A549 (cell line): ENCODE measurements around the gene XRCC4. TPM values are rescaled to one million over a fixed set of nuclear protein-coding genes. Genes with fewer than 3 reads are reported as not detected.

Experiments used
- ATAC-seq, 2 experiments: fragments of 200-7000 bp in 1 of 2; fragments of >200 bp in 1 of 2; cut with Nextera tagmentation in 1 of 2; cut with Tn5 transposase in 1 of 2; 3 replicates each; pipeline versions ENCODE4 v1.8.0 to v1.9.1; 2018 to 2020; ENCODE audit warnings: mild to moderate bottlenecking in 1 of 2, moderate library complexity in 1 of 2
- CTCF ChIA-PET: fragments of 300-600 bp; sonication (Branson Sonifier 250); formaldehyde crosslinking; extraction: SDS; loops from one replicate; lab custom pipeline; 2021; ENCODE audit warnings: antibody characterized with exemption, inconsistent platforms; lab: Yijun Ruan, JAX
- POLR2A ChIA-PET: fragments of 350-600 bp; formaldehyde crosslinking; extraction: SDS; loops from one replicate; lab custom pipeline; 2021; ENCODE audit warnings: antibody characterized with exemption, inconsistent platforms; lab: Yijun Ruan, JAX
- DNase-seq, 2 experiments: peaks; one replicate each; pipeline versions ENCODE4 v3.0.0 to v3.0.0-alpha.2; 2011 to 2016; ENCODE audit warnings: low read depth in 1 of 2, low spot score in 1 of 2
- FAIRE-seq: peaks from 2 replicates; lab custom pipeline; 2011; peaks lifted over from hg19 to GRCh38; lab: Jason Lieb, UNC
- H3K27ac ChIP-seq, 2 experiments: fragments of >200 bp; sonication (Bioruptor Twin); formaldehyde crosslinking; 3 replicates each; pipeline ENCODE4 v1.5.1; 2016 to 2017
- H3K4me1 ChIP-seq: fragments of >200 bp; sonication (Bioruptor Twin); formaldehyde crosslinking; 3 replicates; pipeline ENCODE4 v1.6.1; 2016
- H3K4me2 ChIP-seq: fragments of >200 bp; sonication (Bioruptor Twin); formaldehyde crosslinking; 3 replicates; pipeline ENCODE4 v1.6.1; 2016
- H3K4me3 ChIP-seq: fragments of >200 bp; sonication (Bioruptor Twin); formaldehyde crosslinking; 3 replicates; pipeline ENCODE4 v1.5.1; 2016
- H3K9me3 ChIP-seq: fragments of >200 bp; sonication (Bioruptor Twin); formaldehyde crosslinking; 3 replicates; pipeline ENCODE4 v1.6.1; 2016
- CBX2 ChIP-seq: fragments of 200-600 bp; sonication (generic); IDR thresholded peaks from 2 replicates; pipeline ENCODE4 v1.6.1; 2016; ENCODE audit warnings: low read depth, mild to moderate bottlenecking, borderline replicate concordance
- CBX8 ChIP-seq: fragments of 200-600 bp; sonication (generic); IDR thresholded peaks from 2 replicates; pipeline ENCODE4 v1.6.1; 2016
- CHD4 ChIP-seq: fragments of 200-600 bp; sonication (generic); IDR thresholded peaks from 2 replicates; pipeline ENCODE4 v1.6.1; 2016; ENCODE audit warnings: antibody characterized with exemption, mild to moderate bottlenecking, borderline replicate concordance
- EHMT2 ChIP-seq: fragments of 200-600 bp; sonication (generic); IDR thresholded peaks from 2 replicates; pipeline ENCODE4 v1.6.1; 2016; ENCODE audit warnings: antibody characterized with exemption, low read depth, mild to moderate bottlenecking, moderate library complexity
- FOSL2 ChIP-seq, 2 experiments: fragments of 450-650 bp in 1 of 2; fragments of >200 bp in 1 of 2; sonication (Bioruptor Twin) in 1 of 2; formaldehyde crosslinking; IDR thresholded peaks; 2 replicates each; pipeline versions ENCODE4 v1.5.0 to v1.6.1; 2016 to 2020; ENCODE audit warnings: mild to moderate bottlenecking in 1 of 2, moderate library complexity in 1 of 2
- HEYL ChIP-seq: fragments of 250-450 bp; sonication (Bioruptor Pico); IDR thresholded peaks from 2 replicates; pipeline ENCODE4 v1.8.0; 2021; ENCODE audit warnings: mild to moderate bottlenecking, moderate library complexity
- HOXB13 ChIP-seq: fragments of 250-450 bp; sonication (Bioruptor Pico); IDR thresholded peaks from 2 replicates; pipeline ENCODE4 v1.5.0; 2020; ENCODE audit warnings: low read depth, mild to moderate bottlenecking, moderate library complexity
- JUN ChIP-seq, 2 experiments: fragments of >200 bp; sonication (Bioruptor Twin); formaldehyde crosslinking; IDR thresholded peaks; 2 replicates in 1 of 2; 3 replicates in 1 of 2; pipeline ENCODE4 v1.6.1; 2016 to 2017
- JUNB ChIP-seq: fragments of >200 bp; sonication (Bioruptor Twin); formaldehyde crosslinking; IDR thresholded peaks from 2 replicates; pipeline ENCODE4 v1.6.1; 2016
- NR3C1 ChIP-seq: fragments of >200 bp; sonication (Bioruptor Twin); formaldehyde crosslinking; IDR thresholded peaks from 3 replicates; pipeline ENCODE4 v1.6.1; 2017
- POLR2AphosphoS2 ChIP-seq: conservative IDR thresholded peaks from 2 replicates; pipeline ENCODE4 v1.6.1; 2012; ENCODE audit warnings: low read length, improper control_type of control experiment, inconsistent platforms
- RNF2 ChIP-seq: fragments of 200-600 bp; sonication (generic); IDR thresholded peaks from 2 replicates; pipeline ENCODE4 v1.6.1; 2016; ENCODE audit warnings: low read depth, mild to moderate bottlenecking, antibody characterized with exemption, moderate library complexity, borderline replicate concordance
- ZNF302 ChIP-seq: fragments of 250-450 bp; sonication (Bioruptor Pico); IDR thresholded peaks from 2 replicates; pipeline ENCODE4 v1.9.0; 2021; ENCODE audit warnings: inconsistent platforms, mild to moderate bottlenecking, moderate library complexity
- WGBS: methylation state at CpG from one replicate; pipeline ENCODE4 v1.1.6; 2017; ENCODE audit errors: missing lambda C conversion rate; 5-methylcytosine and 5-hydroxymethylcytosine counted together
- polyA plus RNA-seq, 4 experiments: library from polyadenylated mRNA; depleted of rRNA in 3 of 4; stranded (reverse); fragments of >200 nt; fragmentation: RNase III in 1 of 4; extraction: RNeasy Plus Mini Kit Qiagen cat#74134 plus additional on column Dnase treatment in 1 of 4; gene quantifications; 2 replicates in 3 of 4; 3 replicates in 1 of 4; pipeline ENCODE4 v1.2.3, GENCODE V29; 2011 to 2017
- TF ChIP-seq, protein P1 (sequence below): fragments of >200 bp; sonication (Bioruptor Twin); formaldehyde crosslinking; IDR thresholded peaks from 2 replicates; pipeline ENCODE4 v1.6.1; 2016
- TF ChIP-seq, protein P2 (sequence below): fragments of >200 bp; sonication (Bioruptor Twin); formaldehyde crosslinking; IDR thresholded peaks from 3 replicates; pipeline ENCODE4 v1.6.1; 2016
- TF ChIP-seq, protein P3 (sequence below): fragments of 150-350 bp; IDR thresholded peaks from 2 replicates; pipeline ENCODE4 v1.6.1; 2014; ENCODE audit warnings: low read depth, mild to moderate bottlenecking, low read length
- TF ChIP-seq, protein P4 (sequence below): fragments of 450-650 bp; IDR thresholded peaks from 2 replicates; pipeline ENCODE4 v1.6.1; 2014; ENCODE audit warnings: antibody characterized with exemption
- TF ChIP-seq, protein P5 (sequence below): fragments of 250-450 bp; sonication (Bioruptor Pico); IDR thresholded peaks from 2 replicates; pipeline ENCODE4 v1.5.0; 2021; ENCODE audit warnings: mild to moderate bottlenecking, moderate library complexity, borderline replicate concordance
- TF ChIP-seq, protein P6 (sequence below): fragments of 200-600 bp; sonication (generic); IDR thresholded peaks from 2 replicates; pipeline ENCODE4 v1.6.1; 2016; ENCODE audit warnings: antibody characterized with exemption, mild to moderate bottlenecking, moderate library complexity

Gene XRCC4
- polyA plus RNA-seq, 2 of the 4 experiments (the other 2 are of a cell fraction): 14.3 to 14.8 TPM

DNA sequence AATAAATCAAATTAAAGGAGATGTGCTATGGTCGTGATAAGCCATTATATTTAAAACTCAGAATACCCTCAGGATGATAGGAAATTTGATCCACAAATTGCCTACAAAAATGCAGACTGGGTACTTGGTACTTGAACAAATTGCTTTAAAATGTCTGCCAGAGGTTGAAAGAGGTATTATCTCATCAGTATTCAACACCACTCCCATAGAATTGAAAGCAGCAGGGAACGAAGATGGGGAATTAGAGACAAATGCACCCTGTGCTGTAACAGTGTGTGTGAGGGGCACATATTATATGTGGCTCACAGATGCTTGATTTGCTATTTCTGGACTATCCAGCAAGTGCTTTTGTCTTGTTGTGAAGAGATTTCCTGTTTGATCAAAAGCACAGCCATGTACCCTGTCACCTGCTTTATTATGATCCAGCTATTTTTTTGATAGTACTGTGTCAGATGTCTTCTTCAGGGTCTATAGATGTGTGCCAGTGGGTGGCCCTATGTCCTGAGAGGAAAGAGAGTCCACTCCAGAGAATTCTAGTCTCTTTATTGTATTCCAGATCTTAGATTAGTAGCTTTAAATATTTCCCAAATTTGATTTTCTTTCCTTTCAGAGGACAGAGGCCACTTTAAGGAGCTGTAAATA, 120.1 kb downstream of the XRCC4 start:
- H3K4me1 ChIP-seq: no peaks in the 10 kb centered on the region
- no peak overlapping the region for H3K4me3 ChIP-seq
- ATAC-seq (no peak), FAIRE-seq (no peak), DNase-seq (no peak)
- ChIA-PET POLR2A (no interaction called here), CTCF (no interaction called here)
- no peak overlapping the region for H3K27ac ChIP-seq
- no peak overlapping the region for H3K4me2 ChIP-seq
- TF ChIP-seq, protein P1, sequence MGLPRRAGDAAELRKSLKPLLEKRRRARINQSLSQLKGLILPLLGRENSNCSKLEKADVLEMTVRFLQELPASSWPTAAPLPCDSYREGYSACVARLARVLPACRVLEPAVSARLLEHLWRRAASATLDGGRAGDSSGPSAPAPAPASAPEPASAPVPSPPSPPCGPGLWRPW: no peak
- TF ChIP-seq, protein P2, sequence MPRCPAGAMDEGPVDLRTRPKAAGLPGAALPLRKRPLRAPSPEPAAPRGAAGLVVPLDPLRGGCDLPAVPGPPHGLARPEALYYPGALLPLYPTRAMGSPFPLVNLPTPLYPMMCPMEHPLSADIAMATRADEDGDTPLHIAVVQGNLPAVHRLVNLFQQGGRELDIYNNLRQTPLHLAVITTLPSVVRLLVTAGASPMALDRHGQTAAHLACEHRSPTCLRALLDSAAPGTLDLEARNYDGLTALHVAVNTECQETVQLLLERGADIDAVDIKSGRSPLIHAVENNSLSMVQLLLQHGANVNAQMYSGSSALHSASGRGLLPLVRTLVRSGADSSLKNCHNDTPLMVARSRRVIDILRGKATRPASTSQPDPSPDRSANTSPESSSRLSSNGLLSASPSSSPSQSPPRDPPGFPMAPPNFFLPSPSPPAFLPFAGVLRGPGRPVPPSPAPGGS: no peak
- TF ChIP-seq FOSL2 (IDR thresholded peaks at IDR 0.05) (no peak), FOSL2 (CRISPR knock-in tag; IDR thresholded peaks at IDR 0.05) (no peak), NR3C1 (no peak), HOXB13 (CRISPR knock-in tag) (no peak), EHMT2 (no peak), CHD4 (no peak), CBX8 (no peak), POLR2AphosphoS2 (no peak), JUN (IDR thresholded peaks at IDR 0.05) (no peak), ZNF302 (CRISPR knock-in tag) (no peak), CBX2 (no peak), RNF2 (no peak), JUNB (no peak), HEYL (CRISPR knock-in tag) (no peak)
- TF ChIP-seq, protein P3, sequence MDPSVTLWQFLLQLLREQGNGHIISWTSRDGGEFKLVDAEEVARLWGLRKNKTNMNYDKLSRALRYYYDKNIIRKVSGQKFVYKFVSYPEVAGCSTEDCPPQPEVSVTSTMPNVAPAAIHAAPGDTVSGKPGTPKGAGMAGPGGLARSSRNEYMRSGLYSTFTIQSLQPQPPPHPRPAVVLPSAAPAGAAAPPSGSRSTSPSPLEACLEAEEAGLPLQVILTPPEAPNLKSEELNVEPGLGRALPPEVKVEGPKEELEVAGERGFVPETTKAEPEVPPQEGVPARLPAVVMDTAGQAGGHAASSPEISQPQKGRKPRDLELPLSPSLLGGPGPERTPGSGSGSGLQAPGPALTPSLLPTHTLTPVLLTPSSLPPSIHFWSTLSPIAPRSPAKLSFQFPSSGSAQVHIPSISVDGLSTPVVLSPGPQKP: no peak
- TF ChIP-seq, protein P4, sequence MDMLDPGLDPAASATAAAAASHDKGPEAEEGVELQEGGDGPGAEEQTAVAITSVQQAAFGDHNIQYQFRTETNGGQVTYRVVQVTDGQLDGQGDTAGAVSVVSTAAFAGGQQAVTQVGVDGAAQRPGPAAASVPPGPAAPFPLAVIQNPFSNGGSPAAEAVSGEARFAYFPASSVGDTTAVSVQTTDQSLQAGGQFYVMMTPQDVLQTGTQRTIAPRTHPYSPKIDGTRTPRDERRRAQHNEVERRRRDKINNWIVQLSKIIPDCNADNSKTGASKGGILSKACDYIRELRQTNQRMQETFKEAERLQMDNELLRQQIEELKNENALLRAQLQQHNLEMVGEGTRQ: no peak
- TF ChIP-seq, protein P5, sequence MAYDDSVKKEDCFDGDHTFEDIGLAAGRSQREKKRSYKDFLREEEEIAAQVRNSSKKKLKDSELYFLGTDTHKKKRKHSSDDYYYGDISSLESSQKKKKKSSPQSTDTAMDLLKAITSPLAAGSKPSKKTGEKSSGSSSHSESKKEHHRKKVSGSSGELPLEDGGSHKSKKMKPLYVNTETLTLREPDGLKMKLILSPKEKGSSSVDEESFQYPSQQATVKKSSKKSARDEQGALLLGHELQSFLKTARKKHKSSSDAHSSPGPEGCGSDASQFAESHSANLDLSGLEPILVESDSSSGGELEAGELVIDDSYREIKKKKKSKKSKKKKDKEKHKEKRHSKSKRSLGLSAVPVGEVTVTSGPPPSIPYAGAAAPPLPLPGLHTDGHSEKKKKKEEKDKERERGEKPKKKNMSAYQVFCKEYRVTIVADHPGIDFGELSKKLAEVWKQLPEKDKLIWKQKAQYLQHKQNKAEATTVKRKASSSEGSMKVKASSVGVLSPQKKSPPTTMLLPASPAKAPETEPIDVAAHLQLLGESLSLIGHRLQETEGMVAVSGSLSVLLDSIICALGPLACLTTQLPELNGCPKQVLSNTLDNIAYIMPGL (CRISPR knock-in tag): no peak
- TF ChIP-seq, protein P6, sequence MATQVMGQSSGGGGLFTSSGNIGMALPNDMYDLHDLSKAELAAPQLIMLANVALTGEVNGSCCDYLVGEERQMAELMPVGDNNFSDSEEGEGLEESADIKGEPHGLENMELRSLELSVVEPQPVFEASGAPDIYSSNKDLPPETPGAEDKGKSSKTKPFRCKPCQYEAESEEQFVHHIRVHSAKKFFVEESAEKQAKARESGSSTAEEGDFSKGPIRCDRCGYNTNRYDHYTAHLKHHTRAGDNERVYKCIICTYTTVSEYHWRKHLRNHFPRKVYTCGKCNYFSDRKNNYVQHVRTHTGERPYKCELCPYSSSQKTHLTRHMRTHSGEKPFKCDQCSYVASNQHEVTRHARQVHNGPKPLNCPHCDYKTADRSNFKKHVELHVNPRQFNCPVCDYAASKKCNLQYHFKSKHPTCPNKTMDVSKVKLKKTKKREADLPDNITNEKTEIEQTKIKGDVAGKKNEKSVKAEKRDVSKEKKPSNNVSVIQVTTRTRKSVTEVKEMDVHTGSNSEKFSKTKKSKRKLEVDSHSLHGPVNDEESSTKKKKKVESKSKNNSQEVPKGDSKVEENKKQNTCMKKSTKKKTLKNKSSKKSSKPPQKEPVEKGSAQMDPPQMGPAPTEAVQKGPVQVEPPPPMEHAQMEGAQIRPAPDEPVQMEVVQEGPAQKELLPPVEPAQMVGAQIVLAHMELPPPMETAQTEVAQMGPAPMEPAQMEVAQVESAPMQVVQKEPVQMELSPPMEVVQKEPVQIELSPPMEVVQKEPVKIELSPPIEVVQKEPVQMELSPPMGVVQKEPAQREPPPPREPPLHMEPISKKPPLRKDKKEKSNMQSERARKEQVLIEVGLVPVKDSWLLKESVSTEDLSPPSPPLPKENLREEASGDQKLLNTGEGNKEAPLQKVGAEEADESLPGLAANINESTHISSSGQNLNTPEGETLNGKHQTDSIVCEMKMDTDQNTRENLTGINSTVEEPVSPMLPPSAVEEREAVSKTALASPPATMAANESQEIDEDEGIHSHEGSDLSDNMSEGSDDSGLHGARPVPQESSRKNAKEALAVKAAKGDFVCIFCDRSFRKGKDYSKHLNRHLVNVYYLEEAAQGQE: no peak
- 77% methylated on average over 2 of the region's 2 CpGs for WGBS
- H3K9me3 ChIP-seq: no peaks in the 10 kb centered on the region
